GM19193 (cell line): ENCODE data around the gene METTL1.

Experiments
- POLR2A ChIP-seq: IDR thresholded peaks from 4 replicates; pipeline ENCODE4 v1.6.1; 2011; ENCODE audit not compliant: insufficient read depth, insufficient read length; ENCODE audit errors: extremely low read depth

METTL1 gene

GRCh38 chr12:57718641-57719528, 53.0 kb downstream of the METTL1 start:
- no peak for TF ChIP-seq POLR2A
